GM21619 (cell line): ENCODE results near the gene PARL.
"Not testable (repeated sequence)": the region's sequence is repeated elsewhere in the genome, so short reads cannot be mapped to it uniquely, and the experiment has no call there.

ENCODE experiments used
- ATAC-seq: cut with Tn5 transposase; IDR thresholded peaks from one replicate; pipeline ENCODE4 v1.9.1; 2021; ENCODE audit not compliant: unreplicated experiment

Gene PARL

GRCh38 chr3:183796372-183796771, 88.3 kb downstream of the PARL start:
- no peak for ATAC-seq

DNA sequence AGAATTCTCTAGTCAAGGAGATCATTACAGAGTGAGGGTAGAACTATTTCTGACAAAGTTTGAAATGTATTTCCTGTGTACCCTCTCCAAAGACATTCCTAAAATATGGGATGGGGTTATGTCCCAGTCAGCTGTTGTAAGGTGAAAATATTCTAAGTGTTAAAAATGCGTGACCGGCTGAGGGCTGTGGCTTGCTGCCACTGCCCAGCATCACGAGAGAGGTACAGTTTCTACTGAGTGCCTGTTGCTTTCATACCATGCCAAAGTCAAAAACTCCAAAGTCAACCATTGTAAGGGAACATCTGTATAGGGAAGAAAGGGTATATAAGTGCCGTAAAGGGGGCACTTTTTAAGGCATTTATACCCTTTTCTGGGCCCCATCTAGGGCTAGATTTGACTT, 90.2 kb downstream of the PARL start:
- ATAC-seq: no peak

GRCh38 chr3:183792976-183793375, 91.7 kb downstream of the PARL start:
- ATAC-seq: no peak

GRCh38 chr3:183790700-183791099, 94.0 kb downstream of the PARL start:
- no peak for ATAC-seq

- no peak for ATAC-seq
These were observed 94.9 kb downstream of the PARL start for GRCh38 chr3:183789826-183790225.

- not testable (repeated sequence) for ATAC-seq
These were observed 100.2 kb downstream of the PARL start for GRCh38 chr3:183784503-183784902.

- no peak for ATAC-seq
These were observed 102.0 kb downstream of the PARL start for GRCh38 chr3:183782576-183783276.

- ATAC-seq: no peak
These were observed 103.4 kb downstream of the PARL start for GRCh38 chr3:183781246-183781645.

DNA sequence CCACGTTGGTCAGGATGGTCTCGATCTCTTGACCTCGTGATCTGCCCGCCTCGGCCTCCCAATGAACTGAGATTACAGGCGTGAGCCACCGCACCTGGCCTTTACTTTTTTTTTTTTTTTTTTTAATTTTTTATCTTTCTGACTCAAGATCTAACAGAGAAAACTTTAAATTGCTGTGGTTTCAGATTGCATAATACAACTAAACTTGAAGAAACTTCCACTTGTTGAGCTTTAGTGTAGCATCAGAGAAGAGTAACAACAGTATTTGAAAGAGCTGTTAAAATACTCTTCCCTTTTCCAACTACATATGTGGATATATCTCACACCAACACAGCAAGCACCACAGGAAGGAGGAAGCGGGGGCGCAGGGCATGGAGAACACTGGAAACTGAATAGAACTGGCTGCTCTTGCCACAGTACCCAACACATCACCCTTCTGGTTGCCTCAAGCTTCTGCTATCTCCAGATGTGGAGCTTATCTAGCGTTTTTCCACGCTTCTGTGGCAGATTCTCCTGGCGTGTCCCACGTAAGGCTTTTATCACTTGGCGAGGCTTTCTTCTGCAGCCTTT, 104.7 kb downstream of the PARL start:
- ATAC-seq: no peak
